NCI-H128 (cell line): ENCODE measurements around the gene MIS12.
A peak's percentile ranks its signal among the peaks of the same experiment; 100 is the strongest.

ENCODE experiments used
- DNase-seq: peaks from one replicate; lab custom pipeline; 2025; ENCODE audit not compliant: unreplicated experiment; lab: John Stamatoyannopoulos, UW

The MIS12 gene

GRCh38 chr17:5486206-5487124 is at the start of gene MIS12:
TSS of gene MIS12 (plus strand) at chr17:5486566. CDS start at chr17:5488863, 2,297 bp downstream.
- peak; percentile 93 for DNase-seq

GRCh38 chr17:5437721-5438317 is 48.5 kb upstream of the MIS12 start:
- DNase-seq: no peak

GRCh38 chr17:5438716-5439445 is 47.5 kb upstream of the MIS12 start, which contains the start of gene C1QBP:
TSS of gene C1QBP (minus strand) at chr17:5439155. CDS start at chr17:5439073, 82 bp downstream.
- DNase-seq: peak; percentile 72

- DNase-seq: no peak
Observed at GRCh38 chr17:5439446-5439764, 47.0 kb upstream of the MIS12 start.

- no peak for DNase-seq
Observed at GRCh38 chr17:5443728-5444127, 42.6 kb upstream of the MIS12 start.

- no peak for DNase-seq
Observed at GRCh38 chr17:5444209-5444608, 42.2 kb upstream of the MIS12 start.

GRCh38 chr17:5446786-5447185 is 39.6 kb upstream of the MIS12 start:
- DNase-seq: no peak

GRCh38 chr17:5464717-5465507 is 21.5 kb upstream of the MIS12 start:
- DNase-seq: no peak

GRCh38 chr17:5466295-5466694 is 20.1 kb upstream of the MIS12 start:
- DNase-seq: no peak

- DNase-seq: no peak
Observed at GRCh38 chr17:5467416-5467815, 18.9 kb upstream of the MIS12 start.

- DNase-seq: no peak
Observed at GRCh38 chr17:5468075-5468473, 18.3 kb upstream of the MIS12 start.

GRCh38 chr17:5472511-5472910 is 13.9 kb upstream of the MIS12 start:
- no peak for DNase-seq

- no peak for DNase-seq
Observed at GRCh38 chr17:5473906-5474305, 12.5 kb upstream of the MIS12 start.

GRCh38 chr17:5478992-5479391 is 7.4 kb upstream of the MIS12 start:
- DNase-seq: no peak

- DNase-seq: no peak
Observed at GRCh38 chr17:5480962-5481361, 5.4 kb upstream of the MIS12 start.

GRCh38 chr17:5481451-5481850 is 4.9 kb upstream of the MIS12 start:
- DNase-seq: no peak

- DNase-seq: no peak
Observed at GRCh38 chr17:5485270-5486205, 828 bp upstream of the MIS12 start, which contains the start of gene DERL2. TSS of gene DERL2 (minus strand) at chr17:5486178. CDS start at chr17:5486161, 17 bp downstream.

GRCh38 chr17:5488752-5489151 is 2.4 kb downstream of the MIS12 start:
- DNase-seq: no peak

GRCh38 chr17:5492970-5493369 is 6.6 kb downstream of the MIS12 start:
- DNase-seq: no peak
